WERI-Rb-1 (cell line): ENCODE data around the gene ZCRB1.

Source experiments
- DNase-seq: peaks from one replicate; pipeline ENCODE4 v3.0.0-alpha.2; 2020
- H3K27ac ChIP-seq: fragments of 250-450 bp; sonication (Bioruptor Pico); 2 replicates; pipeline ENCODE4 v1.5.1; 2020; ENCODE audit warnings: mild to moderate bottlenecking, moderate library complexity
- H3K27me3 ChIP-seq: fragments of 250-450 bp; sonication (Bioruptor Pico); 2 replicates; pipeline ENCODE4 v1.5.1; 2021; ENCODE audit warnings: mild to moderate bottlenecking, low read depth, moderate library complexity; ENCODE audit not compliant: insufficient read depth, severe bottlenecking
- H3K36me3 ChIP-seq: fragments of 250-450 bp; sonication (Bioruptor Pico); 2 replicates; pipeline ENCODE4 v1.5.1; 2020; ENCODE audit warnings: mild to moderate bottlenecking, moderate library complexity
- H3K4me3 ChIP-seq: 2 replicates; pipeline ENCODE4 v1.5.1; 2011; ENCODE audit warnings: low read depth, mild to moderate bottlenecking, control low read depth, low read length
- H3K9me3 ChIP-seq: fragments of 250-450 bp; sonication (Bioruptor Pico); 2 replicates; pipeline ENCODE4 v1.5.1; 2021; ENCODE audit warnings: mild to moderate bottlenecking, moderate library complexity; ENCODE audit not compliant: severe bottlenecking
- TF ChIP-seq, protein P1 (sequence below): IDR thresholded peaks from 2 replicates; pipeline ENCODE4 v1.5.1; 2011; ENCODE audit warnings: low read depth, mild to moderate bottlenecking, control low read depth, inconsistent platforms, low read length

ZCRB1 gene

DNA sequence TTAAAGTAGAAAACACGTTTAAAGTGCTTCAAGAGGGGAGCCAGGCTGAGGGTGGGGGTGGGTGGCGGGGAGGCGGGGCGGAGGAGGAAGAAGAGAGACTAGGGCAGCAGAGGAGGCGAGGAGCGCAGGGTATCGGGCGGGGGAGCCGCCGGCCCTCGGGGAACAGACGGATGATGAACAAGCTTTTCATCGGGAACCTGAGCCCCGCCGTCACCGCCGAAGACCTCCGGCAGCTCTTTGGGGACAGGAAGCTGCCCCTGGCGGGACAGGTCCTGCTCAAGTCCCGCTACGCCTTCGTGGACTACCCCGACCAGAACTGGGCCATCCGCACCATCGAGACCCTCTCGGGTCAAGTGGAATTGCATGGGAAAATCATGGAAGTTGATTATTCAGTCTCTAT is 39.2 kb downstream of the ZCRB1 start:
- Histone ChIP-seq H3K4me3 (no peak overlapping the region), H3K27ac (no peak overlapping the region), H3K27me3 (no peaks in the 10 kb centered on the region), H3K9me3 (no peaks in the 10 kb centered on the region), H3K36me3 (no peaks in the 10 kb centered on the region)
- TF ChIP-seq, protein P1, sequence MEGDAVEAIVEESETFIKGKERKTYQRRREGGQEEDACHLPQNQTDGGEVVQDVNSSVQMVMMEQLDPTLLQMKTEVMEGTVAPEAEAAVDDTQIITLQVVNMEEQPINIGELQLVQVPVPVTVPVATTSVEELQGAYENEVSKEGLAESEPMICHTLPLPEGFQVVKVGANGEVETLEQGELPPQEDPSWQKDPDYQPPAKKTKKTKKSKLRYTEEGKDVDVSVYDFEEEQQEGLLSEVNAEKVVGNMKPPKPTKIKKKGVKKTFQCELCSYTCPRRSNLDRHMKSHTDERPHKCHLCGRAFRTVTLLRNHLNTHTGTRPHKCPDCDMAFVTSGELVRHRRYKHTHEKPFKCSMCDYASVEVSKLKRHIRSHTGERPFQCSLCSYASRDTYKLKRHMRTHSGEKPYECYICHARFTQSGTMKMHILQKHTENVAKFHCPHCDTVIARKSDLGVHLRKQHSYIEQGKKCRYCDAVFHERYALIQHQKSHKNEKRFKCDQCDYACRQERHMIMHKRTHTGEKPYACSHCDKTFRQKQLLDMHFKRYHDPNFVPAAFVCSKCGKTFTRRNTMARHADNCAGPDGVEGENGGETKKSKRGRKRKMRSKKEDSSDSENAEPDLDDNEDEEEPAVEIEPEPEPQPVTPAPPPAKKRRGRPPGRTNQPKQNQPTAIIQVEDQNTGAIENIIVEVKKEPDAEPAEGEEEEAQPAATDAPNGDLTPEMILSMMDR: no peak
- no peak for DNase-seq

DNA sequence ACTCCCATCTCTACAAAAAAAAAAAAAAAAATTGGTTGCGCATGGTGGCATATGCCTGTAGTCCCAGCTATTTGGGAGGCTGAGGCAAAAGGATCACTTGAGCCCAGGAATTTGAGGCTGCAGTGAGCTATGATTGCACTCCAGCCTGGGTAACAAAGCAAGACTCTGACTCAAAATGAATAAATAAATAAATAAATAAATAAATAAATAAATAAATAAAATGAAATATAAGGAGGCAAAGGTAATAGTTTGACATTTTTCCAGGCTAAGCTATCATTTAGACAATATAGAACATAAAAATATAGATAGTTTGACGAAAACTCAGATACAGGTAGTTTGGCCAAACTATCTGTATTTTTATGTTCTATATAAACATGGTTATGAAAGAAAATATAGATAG is 40.5 kb downstream of the ZCRB1 start:
- Histone ChIP-seq H3K36me3 (no peaks in the 10 kb centered on the region), H3K27me3 (no peaks in the 10 kb centered on the region), H3K27ac (no peak overlapping the region), H3K9me3 (no peaks in the 10 kb centered on the region), H3K4me3 (no peak overlapping the region)
- DNase-seq: no peak
- TF ChIP-seq, protein P1: no peak

- H3K27me3 ChIP-seq: no peaks in the 10 kb centered on the region
- no peak overlapping the region for H3K4me3 ChIP-seq
- H3K36me3 ChIP-seq: no peaks in the 10 kb centered on the region
- no peak overlapping the region for H3K27ac ChIP-seq
- TF ChIP-seq, protein P1: no peak
- DNase-seq: no peak
- no peaks in the 10 kb centered on the region for H3K9me3 ChIP-seq
Measured at GRCh38 chr12:42284876-42285275, 41.0 kb downstream of the ZCRB1 start.

DNA sequence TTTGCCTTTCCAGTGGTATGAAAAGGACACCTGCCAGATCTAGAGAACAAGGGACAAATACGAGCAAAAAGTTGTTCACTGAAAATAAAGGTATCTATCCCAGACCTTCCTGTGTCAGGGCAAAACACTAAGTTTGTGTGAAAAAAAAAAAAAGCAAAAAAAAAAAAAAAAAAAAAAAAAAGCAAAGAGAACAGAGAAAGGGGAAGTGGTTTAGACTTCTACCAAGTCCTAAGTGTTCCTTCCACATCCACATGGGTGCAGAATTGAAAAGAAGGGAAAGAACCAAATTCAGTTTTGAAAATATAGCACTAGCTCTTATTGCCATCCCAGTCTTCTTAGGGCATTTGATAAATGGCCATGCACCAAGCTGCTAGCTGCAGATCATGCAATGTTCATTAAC is 41.7 kb downstream of the ZCRB1 start:
- TF ChIP-seq, protein P1: no peak
- H3K27me3 ChIP-seq: no peaks in the 10 kb centered on the region
- DNase-seq: no peak
- H3K27ac ChIP-seq: no peak overlapping the region
- no peak overlapping the region for H3K4me3 ChIP-seq
- no peaks in the 10 kb centered on the region for H3K9me3 ChIP-seq
- no peaks in the 10 kb centered on the region for H3K36me3 ChIP-seq

DNA sequence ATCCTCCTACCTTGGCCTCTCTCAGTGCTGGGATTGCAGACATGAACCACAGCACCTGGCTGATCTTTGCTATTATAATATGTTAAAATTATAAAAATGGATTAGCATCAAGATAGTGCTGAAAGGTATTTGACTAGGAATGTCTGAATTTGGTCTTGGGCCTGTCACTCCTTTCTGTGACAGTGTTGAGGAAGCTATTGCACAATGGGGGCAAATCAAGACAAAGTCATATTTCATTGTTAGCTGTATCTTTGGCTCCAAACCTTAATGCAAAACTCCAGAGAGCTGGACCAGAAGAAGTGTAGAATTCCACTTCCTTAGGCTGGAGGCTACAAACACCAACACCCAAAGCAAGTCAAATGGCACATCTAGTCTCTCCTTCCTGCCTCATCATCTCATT is 42.2 kb downstream of the ZCRB1 start:
- Histone ChIP-seq H3K27me3 (no peaks in the 10 kb centered on the region), H3K27ac (no peak overlapping the region), H3K36me3 (no peaks in the 10 kb centered on the region), H3K4me3 (no peak overlapping the region), H3K9me3 (no peaks in the 10 kb centered on the region)
- DNase-seq: no peak
- TF ChIP-seq, protein P1: no peak

- H3K27ac ChIP-seq: no peak overlapping the region
- TF ChIP-seq, protein P1: no peak
- no peak overlapping the region for H3K4me3 ChIP-seq
- H3K36me3 ChIP-seq: no peaks in the 10 kb centered on the region
- no peak for DNase-seq
- no peaks in the 10 kb centered on the region for H3K9me3 ChIP-seq
- H3K27me3 ChIP-seq: no peaks in the 10 kb centered on the region
Measured at GRCh38 chr12:42282294-42282693, 43.6 kb downstream of the ZCRB1 start.
